Measurements from ENCODE around the gene DAB2IP.

DNA sequence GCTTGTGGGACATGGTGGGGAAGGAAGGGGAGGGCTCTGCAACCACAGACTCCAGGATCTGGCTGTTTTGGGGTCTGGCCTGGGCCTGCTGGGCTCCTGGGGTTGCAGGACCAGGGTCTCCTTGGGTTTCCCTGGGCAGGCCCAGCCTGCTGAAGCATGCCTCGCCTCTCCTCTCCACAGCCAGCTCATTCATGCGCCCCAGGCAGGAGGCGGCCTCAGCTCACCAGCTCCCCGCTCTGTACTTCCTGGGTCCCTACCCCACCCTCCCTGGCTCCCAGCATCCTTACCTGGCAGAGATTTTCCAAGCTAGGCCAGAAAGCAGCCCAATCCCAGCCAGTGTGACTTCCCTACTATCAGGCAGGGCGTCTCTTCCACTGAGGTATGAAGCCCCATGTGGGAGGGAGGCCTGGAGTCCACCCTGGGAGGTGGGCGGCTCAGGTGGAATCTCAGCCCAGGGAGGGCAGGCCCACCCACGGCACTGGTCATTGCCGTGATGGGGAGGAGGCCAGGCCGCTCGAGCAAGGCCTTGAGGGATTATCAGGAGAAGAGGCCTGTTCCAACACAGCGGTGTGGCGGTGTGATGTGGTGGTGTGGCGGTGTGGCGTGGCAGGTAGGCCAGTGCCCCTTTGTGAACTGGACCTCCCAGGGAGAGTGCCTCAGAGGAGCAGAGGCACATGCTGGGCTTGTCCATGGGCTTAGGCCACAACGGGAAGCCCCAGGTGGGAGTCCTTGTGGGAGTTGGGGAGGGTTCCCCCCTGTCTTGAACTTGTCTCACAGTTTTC, 103.4 kb downstream of the DAB2IP start:
- TF ChIP-seq POLR2A (IDR thresholded peaks at IDR 0.05) (no peak), EP300 (IDR thresholded peaks at IDR 0.05) (no peak)
- TF ChIP-seq, protein P1, sequence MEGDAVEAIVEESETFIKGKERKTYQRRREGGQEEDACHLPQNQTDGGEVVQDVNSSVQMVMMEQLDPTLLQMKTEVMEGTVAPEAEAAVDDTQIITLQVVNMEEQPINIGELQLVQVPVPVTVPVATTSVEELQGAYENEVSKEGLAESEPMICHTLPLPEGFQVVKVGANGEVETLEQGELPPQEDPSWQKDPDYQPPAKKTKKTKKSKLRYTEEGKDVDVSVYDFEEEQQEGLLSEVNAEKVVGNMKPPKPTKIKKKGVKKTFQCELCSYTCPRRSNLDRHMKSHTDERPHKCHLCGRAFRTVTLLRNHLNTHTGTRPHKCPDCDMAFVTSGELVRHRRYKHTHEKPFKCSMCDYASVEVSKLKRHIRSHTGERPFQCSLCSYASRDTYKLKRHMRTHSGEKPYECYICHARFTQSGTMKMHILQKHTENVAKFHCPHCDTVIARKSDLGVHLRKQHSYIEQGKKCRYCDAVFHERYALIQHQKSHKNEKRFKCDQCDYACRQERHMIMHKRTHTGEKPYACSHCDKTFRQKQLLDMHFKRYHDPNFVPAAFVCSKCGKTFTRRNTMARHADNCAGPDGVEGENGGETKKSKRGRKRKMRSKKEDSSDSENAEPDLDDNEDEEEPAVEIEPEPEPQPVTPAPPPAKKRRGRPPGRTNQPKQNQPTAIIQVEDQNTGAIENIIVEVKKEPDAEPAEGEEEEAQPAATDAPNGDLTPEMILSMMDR (IDR thresholded peaks at IDR 0.05): no peak

Data from tibial nerve (tissue), 4 donors.